Small intestine (tissue), 7 donors: ENCODE results near the gene SLK. TPM values are rescaled to one million over a fixed set of nuclear protein-coding genes. Genes with fewer than 3 reads are reported as not detected.

ENCODE experiments used
- DNase-seq, 2 donors: peaks; one replicate each; pipeline versions ENCODE4 v3.0.0 to v3.0.0-alpha.2; 2013
- FAIRE-seq: peaks from 2 replicates; lab custom pipeline; 2012; peaks lifted over from hg19 to GRCh38; lab: Jason Lieb, UNC
- H3K27ac ChIP-seq, 3 donors: one replicate each; pipeline ENCODE4 v1.5.1; 2013; ENCODE audit warnings: low read length in 2 of 3, mild to moderate bottlenecking in 2 of 3, control low read depth in 1 of 3, inconsistent platforms in 1 of 3, low read depth in 1 of 3, moderate library complexity in 1 of 3
- H3K27me3 ChIP-seq, 3 donors: one replicate each; pipeline ENCODE4 v1.6.1; 2013; ENCODE audit warnings: low read length in 3 of 3, inconsistent platforms in 1 of 3; ENCODE audit not compliant: control insufficient read depth in 3 of 3, insufficient read depth in 3 of 3
- H3K36me3 ChIP-seq, 3 donors: one replicate each; pipeline ENCODE4 v1.6.1; 2013; ENCODE audit warnings: low read length in 3 of 3, inconsistent platforms in 1 of 3, low read depth in 1 of 3, mild to moderate bottlenecking in 1 of 3, moderate library complexity in 1 of 3; ENCODE audit not compliant: control insufficient read depth in 3 of 3, insufficient read depth in 2 of 3
- H3K4me1 ChIP-seq, 3 donors: one replicate each; pipeline ENCODE4 v1.6.1; 2013; ENCODE audit warnings: low read length in 2 of 3, inconsistent platforms in 1 of 3, low read depth in 1 of 3, mild to moderate bottlenecking in 1 of 3, moderate library complexity in 1 of 3; ENCODE audit not compliant: control insufficient read depth in 3 of 3, insufficient read depth in 2 of 3
- H3K4me3 ChIP-seq, 3 donors: one replicate each; pipeline ENCODE4 v1.5.1; 2013; ENCODE audit warnings: low read length in 3 of 3, control low read depth in 1 of 3, inconsistent platforms in 1 of 3, low read depth in 1 of 3, mild to moderate bottlenecking in 1 of 3, moderate library complexity in 1 of 3
- H3K9me3 ChIP-seq, 2 donors: one replicate each; pipeline ENCODE4 v1.6.1; 2013; ENCODE audit warnings: low read depth in 1 of 2, low read length in 1 of 2; ENCODE audit not compliant: control insufficient read depth in 2 of 2, insufficient read depth in 1 of 2
- WGBS, 3 donors: extraction: QIAGEN DNeasy Blood & Tissue Kit; methylation state at CpG; one replicate each; pipeline ENCODE4 v1.1.7; 2013; 5-methylcytosine and 5-hydroxymethylcytosine counted together
- polyA plus RNA-seq, 4 donors: library from polyadenylated mRNA; stranded (reverse) in 3 of 4; unstranded in 1 of 4; fragments of 200-250 nt in 3 of 4; fragments of 120-200 nt in 1 of 4; gene quantifications; one replicate each; pipeline versions ENCODE4 v1.2.1 to v1.2.3, GENCODE V29; 2013
- donor health status: healthy with polysubstance abuse.
- donor health status: control.
- donor health status: control.
- donor health status: Bipolar disorder and iron deficiency.
- donor health status: healthy.

The SLK gene
- polyA plus RNA-seq, 4 donors = 11.2 to 33.0 (median 14.3) TPM

DNA sequence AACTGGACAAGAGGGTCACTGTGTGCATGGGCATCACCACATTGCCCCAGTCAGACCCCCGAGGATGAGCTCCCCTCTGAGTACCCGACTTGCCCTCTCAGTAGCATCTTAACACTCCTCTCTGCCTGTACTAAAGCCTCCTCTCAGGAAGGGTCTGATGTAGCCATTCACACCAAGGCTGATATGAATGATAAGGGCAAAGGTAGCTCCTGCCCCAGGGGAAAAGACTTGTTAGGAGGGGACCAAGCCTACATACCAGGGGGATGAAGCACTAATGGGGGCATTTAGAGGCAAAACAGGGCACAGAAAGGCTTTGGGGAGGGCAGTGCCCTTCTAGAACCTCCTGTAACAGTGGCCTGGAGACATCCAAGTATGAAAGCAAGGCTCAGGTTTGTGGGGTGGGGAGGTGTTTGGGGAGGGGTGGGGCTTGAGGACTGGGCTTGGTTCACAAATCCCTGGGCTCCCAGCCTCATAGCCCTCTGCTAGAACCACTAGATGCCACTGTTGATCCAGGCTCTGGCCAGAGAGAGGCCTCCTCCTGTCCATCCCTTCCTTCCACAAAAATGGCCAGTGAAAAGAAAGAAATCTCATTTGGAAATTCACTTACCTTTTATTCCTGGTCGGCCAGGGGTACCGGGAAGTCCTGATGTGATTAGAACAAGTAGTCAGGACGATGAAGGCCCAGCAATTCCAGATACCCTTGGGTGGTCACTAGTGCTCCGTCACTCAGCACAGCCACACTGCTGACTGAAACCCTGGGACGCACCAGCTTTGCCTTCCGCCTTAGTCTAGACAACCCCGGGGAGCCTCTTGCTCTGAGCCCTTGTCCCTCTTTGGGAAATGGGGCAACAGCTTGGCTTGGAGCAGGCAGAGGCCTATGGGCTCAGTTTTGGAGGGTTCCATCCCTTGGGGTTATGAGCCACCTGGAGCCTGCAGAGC is 78.5 kb downstream of the SLK start:
- H3K4me1 ChIP-seq = peaks cover 3 to 16% (median 10%) of the 10 kb centered on the region in 3 donors
- H3K4me3 ChIP-seq = no peak overlapping the region
- no peaks in the 10 kb centered on the region for H3K27me3 ChIP-seq
- 81 to 87% (median 86%) methylated on average over 9 of the region's 9 CpGs for WGBS, 3 donors
- H3K9me3 ChIP-seq = no peaks in the 10 kb centered on the region
- DNase-seq = peak; percentile 61 to 62
- no peak for FAIRE-seq
- H3K27ac ChIP-seq = no peak overlapping the region
- H3K36me3 ChIP-seq = peaks cover 0 to 17% (median 0%) of the 10 kb centered on the region in 3 donors

DNA sequence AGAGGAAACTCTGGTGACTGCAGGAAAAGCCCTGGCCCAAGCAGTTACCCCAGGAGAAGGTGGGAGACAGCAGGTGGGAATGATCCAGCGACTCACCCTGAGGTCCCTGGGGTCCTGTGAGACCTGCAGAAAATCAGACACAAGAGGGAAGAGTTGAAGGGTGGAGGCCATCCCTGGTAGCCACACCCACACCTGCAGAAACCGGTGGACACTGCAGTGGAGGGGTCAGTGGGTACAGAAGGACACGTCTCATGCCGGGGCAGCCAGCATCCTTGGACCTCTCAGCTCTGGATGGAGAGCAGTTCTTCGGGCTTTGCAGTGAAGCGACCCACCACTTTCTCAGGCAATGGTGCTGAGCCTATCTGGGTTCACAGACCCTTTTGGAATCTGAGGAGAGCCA is 79.7 kb downstream of the SLK start:
- FAIRE-seq (no peak), DNase-seq (no peak)
- Histone ChIP-seq H3K4me1 (peaks cover 3 to 29% (median 14%) of the 10 kb centered on the region in 3 donors), H3K9me3 (no peaks in the 10 kb centered on the region), H3K27ac (no peak overlapping the region), H3K27me3 (no peaks in the 10 kb centered on the region), H3K4me3 (no peak overlapping the region), H3K36me3 (peaks cover 0 to 9% (median 0%) of the 10 kb centered on the region in 3 donors)
- 88 to 94% (median 90%) methylated on average over 6 of the region's 6 CpGs for WGBS, 3 donors

DNA sequence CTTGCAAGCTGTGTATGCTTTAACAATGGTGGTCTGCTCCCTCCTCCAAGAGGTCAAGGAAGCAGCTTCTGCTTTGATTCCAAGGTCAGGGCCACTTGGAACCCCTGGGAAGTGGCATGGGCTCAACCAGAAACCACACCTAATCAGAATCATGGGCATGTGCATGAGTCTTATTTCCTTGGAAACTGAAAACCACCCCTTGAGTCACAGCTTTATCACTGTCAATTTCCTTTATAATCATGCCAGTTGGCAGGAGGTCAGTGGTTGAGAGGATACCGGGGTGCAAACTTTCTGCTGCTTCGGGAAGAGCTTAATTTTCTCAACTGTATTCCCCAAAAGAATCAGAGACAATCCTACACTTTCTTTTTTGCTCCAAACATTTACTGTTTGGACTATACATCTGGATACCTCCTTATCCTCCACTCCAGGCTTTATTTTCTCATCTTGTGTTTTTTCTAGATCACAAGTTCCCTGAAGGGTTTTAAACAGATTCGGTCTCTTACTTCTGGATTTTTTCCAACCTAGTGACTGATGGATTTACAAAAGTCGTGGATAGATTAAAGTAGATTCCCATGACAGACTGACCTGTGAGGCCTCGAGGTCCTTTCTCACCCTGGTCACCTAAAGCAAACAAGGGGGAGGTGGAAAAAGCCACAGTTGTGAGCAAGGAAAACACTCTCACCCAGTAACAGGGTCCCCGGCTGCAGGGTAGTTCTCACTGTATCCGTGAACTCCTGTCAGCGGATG is 82.7 kb downstream of the SLK start:
- DNase-seq (peak in 1 of 2 donors; percentile 89), FAIRE-seq (no peak)
- Histone ChIP-seq H3K27me3 (no peaks in the 10 kb centered on the region), H3K36me3 (peaks cover 0 to 16% (median 0%) of the 10 kb centered on the region in 3 donors), H3K4me3 (no peak overlapping the region), H3K4me1 (peaks cover 7 to 57% (median 18%) of the 10 kb centered on the region in 3 donors), H3K9me3 (peaks cover 0 to 10% of the 10 kb centered on the region in 2 donors), H3K27ac (peak overlapping the region in 2 of 3 donors; percentile 49 to 69)
- WGBS, 3 donors = 32 to 51% (median 42%) methylated on average over 8 of the region's 8 CpGs

DNA sequence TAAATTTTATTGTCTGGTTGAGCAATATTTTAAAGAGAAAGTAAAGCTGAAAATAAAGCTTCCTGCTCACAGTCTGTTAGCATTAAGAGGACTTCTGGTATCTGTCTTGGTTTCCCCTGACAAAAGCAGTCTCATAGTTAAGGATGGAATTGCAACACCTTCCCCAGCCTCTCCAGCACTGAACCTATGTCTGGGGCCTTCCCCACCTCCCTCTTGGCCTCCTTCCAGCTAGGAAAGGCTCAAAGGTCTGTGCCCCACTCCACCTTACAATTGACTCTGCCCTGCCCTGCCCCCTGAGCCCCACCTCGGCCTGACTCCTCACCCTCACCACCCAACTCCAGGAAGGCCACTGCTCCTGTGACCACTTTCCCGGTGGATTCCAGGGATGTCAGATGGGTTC is 85.5 kb downstream of the SLK start:
- no peaks in the 10 kb centered on the region for H3K27me3 ChIP-seq
- H3K9me3 ChIP-seq = peaks cover 0 to 10% of the 10 kb centered on the region in 2 donors
- 15 to 73% (median 19%) methylated on average over 2 of the region's 2 CpGs for WGBS, 3 donors
- peak overlapping the region in 1 of 3 donors; percentile 25 for H3K4me3 ChIP-seq
- H3K27ac ChIP-seq = peak overlapping the region; percentile 94 to 97 (median 95)
- H3K4me1 ChIP-seq = peaks cover 7 to 61% (median 18%) of the 10 kb centered on the region in 3 donors
- DNase-seq (peak; percentile 96 to 99), FAIRE-seq (no peak)
- H3K36me3 ChIP-seq = peaks cover 0 to 12% (median 0%) of the 10 kb centered on the region in 3 donors

DNA sequence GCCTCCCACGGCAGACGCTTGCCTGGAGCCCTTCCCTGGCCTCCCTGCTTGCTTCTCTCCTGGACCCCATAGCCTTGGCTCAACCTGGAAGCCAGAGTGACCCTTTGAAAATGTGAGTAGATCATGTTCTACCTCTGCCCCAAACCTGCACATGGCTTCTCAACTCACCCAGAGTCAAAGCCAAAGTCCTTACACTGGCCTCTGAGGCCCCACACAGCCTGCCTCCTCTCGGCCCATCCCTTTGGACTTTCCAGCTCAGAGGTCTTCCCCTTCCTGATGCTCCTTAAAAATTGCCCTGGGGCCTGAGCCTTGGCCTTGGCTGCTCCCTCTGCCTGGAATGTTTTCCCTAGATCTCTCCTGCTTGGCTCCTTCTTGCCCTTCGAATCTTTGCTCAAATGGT is 86.3 kb downstream of the SLK start:
- Histone ChIP-seq H3K27me3 (no peaks in the 10 kb centered on the region), H3K4me1 (peaks cover 7 to 61% (median 18%) of the 10 kb centered on the region in 3 donors), H3K9me3 (peaks cover 0 to 10% of the 10 kb centered on the region in 2 donors), H3K4me3 (peak overlapping the region in 1 of 3 donors; percentile 25), H3K36me3 (peaks cover 0 to 12% (median 0%) of the 10 kb centered on the region in 3 donors), H3K27ac (peak overlapping the region; percentile 94 to 97 (median 95))
- 60 to 83% (median 77%) methylated on average over 4 of the region's 4 CpGs for WGBS, 3 donors
- FAIRE-seq (no peak), DNase-seq (peak; percentile 60 to 73)

DNA sequence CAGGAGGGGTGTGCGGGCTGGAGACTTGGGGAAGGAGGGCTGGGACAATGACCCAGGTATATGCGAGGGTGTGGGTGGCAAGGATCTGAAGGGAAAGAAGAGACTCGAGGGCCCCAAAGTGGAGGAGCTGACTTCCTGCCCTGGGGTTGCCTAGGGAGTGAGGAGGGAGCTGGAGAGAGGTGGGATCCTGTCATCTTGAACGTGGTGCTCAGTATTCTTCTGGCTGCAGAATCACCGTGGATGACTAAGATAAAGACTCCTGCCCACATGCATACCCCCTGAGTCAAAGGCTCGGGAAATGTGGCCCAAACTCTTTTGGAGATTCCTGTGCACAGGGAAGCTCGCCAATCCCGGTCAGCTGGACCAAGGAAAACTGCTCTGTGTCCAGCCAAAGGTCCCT is 87.5 kb downstream of the SLK start:
- peaks cover 0 to 12% (median 0%) of the 10 kb centered on the region in 3 donors for H3K36me3 ChIP-seq
- WGBS, 3 donors = 75 to 78% (median 76%) methylated on average over 8 of the region's 8 CpGs
- H3K27me3 ChIP-seq = no peaks in the 10 kb centered on the region
- no peak for DNase-seq
- peak overlapping the region in 1 of 3 donors; percentile 97 for H3K27ac ChIP-seq
- no peak for FAIRE-seq
- peaks cover 0 to 10% of the 10 kb centered on the region in 2 donors for H3K9me3 ChIP-seq
- peaks cover 5 to 52% (median 14%) of the 10 kb centered on the region in 3 donors for H3K4me1 ChIP-seq
- H3K4me3 ChIP-seq = no peak overlapping the region

DNA sequence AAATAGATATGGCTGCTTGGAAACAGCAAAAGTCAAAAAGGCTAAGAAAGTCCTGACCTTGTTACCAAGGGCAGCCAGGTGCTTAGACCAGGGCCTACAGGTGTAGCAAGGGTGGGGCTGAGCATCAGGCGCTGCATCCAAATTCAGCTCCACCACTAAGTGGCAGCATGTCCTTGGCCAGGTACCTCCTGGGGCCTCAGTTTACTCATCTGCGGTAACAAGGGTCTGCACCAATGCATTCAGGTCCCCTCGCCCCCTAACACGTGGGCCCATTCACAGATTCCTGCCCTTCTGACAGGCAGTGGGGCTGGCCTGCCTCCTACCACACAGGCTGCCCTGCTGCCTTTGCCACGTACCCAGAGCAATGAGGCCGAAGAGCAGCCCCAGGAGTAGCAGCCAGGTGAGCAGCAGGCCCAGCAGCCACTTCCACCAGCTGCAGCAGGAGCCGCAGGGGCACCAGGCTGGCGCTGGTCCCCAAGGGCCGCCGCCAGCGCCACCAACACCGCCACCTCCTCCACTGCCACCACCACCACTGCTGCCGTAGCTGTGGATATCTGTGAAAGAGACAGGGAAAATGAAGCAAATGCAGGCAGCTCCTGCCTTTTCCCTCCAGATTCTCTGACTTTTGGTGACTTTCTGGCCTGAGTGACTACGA is 89.8 kb downstream of the SLK start:
- H3K36me3 ChIP-seq = peaks cover 0 to 12% (median 0%) of the 10 kb centered on the region in 3 donors
- WGBS, 3 donors = 80 to 88% (median 86%) methylated on average over 14 of the region's 14 CpGs
- H3K27ac ChIP-seq = no peak overlapping the region
- H3K4me3 ChIP-seq = no peak overlapping the region
- no peak for DNase-seq
- no peaks in the 10 kb centered on the region for H3K27me3 ChIP-seq
- peaks cover 3 to 31% (median 4%) of the 10 kb centered on the region in 3 donors for H3K4me1 ChIP-seq
- no peak for FAIRE-seq
- peaks cover 0 to 10% of the 10 kb centered on the region in 2 donors for H3K9me3 ChIP-seq
